ENCODE results near the gene MTFR1L.
A peak's percentile ranks its signal among the peaks of the same experiment; 100 is the strongest.

The MTFR1L gene

DNA sequence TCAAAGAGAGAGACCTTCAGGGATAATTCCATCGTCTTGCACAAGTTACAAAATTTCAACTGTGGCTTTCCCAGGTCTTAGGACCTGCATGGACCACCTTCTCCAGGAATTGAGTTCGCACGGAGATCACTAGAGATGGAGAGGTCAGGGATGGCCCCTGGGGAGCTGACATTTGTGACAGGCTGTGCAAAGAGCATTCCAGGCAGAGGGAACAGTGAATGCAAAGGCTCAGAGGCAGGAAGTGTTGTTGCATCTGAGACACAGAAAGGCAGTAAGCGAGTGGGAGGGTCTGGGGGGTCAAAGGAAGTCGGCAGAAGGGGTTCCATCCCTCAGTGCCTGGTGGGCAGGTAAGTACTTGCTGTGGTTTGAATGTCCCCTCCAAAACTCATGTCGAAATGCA lies 29.3 kb upstream of the MTFR1L start:
- DNase-seq (ENCODE audit: low read depth in 2 of 2), result no peak

DNA sequence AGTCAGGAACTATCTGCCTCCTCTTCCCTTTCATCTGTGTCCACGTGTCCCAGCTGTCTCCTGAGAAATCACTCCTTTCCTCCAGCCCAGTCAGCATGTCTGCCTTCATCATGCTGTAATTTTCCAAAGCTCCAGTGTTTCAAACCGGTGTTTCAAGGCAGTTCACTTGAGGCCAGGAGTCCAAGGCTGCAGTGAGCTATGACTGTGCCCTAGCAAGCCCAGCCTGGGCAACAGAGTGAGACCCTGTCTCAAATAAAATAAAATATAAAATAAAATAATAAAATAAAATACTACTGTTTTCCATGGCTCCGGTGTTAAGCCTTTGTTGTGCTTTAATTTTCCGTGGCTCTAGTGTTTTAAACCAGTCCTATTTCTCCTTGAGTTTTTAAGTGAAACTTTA lies 27.6 kb upstream of the MTFR1L start:
- DNase-seq (ENCODE audit: low read depth in 2 of 2), result no peak

DNA sequence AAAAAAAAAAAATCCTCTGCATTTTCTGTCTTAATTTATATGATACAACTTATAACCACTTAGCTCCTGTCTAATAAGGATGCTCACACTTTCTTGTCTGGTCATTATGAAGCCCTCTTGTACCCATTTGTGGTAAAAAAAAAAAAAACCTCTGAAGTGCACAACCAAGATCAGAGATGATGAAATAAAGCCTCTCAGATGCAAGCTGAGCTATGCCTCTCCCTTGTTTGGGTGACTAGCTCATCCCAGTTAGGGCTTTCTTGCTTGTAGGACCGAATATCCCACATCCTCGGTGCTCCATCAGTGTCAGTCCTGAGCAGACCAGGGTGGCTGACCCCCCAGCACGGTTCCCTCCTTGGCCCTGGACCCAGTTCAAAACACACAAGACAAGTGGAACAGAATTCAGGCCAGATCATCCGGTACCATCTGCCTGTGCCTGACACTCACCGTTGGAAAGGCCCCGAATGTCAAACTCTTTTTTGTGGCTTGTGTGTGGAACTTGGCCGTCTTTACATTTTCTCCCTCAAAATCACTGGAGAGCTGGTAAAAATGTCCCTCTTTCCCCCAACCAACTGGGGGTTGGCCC lies 26.1 kb upstream of the MTFR1L start:
- DNase-seq (ENCODE audit: low read depth in 2 of 2), result no peak

DNA sequence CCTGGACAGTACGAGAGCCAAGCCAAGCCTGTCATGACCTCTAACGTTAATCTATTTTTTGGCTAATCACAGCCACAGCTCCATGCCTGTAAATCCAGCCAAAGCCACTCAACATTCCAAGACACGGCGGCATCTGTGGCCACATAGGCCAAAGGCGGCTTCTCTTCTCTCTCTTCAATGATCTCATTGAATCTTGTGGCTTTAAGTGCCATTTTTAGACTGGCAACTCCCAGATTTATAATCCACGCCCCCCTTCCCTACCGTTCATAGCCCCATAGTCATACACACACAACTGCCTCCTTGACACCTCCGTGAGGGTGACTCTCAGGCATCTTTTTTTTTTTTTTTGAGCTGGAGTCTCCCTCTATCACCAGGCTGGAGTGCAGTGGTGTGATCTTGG lies 25.4 kb upstream of the MTFR1L start:
- no peak for DNase-seq (ENCODE audit: low read depth in 2 of 2)

DNA sequence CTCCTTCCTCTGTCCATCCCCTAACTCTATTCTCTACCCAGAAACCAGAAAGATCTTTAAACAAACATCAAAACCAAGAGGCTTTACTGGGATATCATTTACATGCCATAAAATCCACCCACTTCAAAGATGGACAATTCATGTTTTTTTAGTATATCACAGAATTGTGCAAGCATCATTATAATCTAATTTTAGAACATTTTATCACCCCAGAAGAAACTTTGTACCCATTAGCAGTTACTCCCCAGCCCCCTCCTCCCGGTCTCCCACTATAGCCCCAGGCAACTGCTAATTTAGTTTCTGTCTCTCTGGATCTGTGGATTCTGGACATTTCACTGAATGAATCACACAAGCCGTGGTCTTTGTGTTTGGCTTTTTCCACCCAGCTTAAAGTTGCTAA lies 24.5 kb upstream of the MTFR1L start:
- no peak for DNase-seq (ENCODE audit: low read depth in 2 of 2)

DNA sequence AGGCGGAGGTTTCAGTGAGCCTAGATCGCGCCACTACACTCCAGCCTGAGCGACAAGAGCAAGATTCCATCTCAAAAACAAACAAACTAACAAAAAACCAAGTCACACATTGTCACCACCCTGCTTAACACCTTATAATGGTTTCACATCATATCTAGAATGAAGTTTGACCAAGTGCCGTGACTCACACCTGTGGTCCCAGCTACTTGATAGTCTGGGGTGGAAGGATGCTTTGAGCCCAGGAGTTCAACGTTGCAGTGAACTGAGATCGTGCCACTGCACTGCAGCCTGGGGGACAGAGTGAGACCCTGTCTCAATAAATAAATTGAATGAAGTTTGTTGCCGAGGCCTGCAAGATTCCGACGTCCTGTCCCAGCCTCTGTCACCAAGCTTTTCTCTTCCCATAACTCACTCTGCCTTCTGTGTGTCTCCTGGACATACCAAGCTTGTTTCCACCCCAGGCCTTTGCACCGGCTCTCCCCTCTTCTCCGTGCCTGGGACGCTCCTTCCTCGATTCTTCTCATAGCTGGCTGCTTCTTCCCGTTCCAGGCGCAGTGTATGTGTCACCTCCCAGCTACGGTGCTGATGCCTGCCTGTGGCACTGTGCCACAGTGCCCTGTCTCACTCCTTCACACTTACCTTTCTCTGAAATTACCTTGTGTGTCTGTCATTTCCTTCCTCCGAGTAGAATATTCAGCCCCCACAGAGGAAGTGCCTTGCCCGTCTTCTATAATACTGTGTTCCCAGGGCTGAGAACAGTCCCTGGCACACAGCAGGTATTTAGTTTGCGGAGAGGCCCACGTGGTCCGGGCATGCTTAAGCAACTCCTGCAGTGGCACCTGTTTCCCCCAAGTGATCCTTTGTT lies 23.6 kb upstream of the MTFR1L start:
- no peak for DNase-seq (ENCODE audit: low read depth in 2 of 2)

DNA sequence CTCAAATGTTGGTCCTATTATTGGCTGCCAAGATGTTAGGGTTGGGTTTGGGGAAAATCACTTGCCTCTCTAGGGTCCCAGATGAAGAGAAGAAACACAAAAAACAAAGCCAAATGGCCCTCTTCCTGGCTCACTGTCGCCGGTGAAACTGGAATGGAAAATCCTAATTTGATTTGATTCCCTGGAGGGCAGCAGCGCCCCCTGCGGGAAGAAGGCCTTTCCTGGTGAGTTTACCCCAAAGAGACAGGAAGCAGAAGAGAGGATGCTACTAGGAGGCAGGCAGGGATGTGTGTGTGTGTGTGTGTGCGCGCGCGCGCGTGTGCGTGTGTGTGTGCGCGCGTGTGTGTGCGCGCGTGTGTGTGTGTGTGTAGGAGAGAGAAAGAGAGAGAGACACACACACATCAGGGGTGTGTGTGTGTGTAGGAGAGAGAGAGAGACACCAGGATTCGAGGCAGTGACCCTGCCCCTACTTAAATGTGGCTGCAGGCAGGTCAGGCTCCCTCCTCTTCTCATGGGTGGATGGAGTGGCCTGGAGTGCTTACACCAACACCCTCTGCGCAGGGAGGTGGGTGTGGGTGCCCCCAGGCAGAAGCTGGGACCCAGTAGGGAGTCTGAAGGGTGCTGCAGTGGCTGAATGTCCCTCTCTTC lies 22.8 kb upstream of the MTFR1L start:
- peak; percentile 60 to 64 for DNase-seq (ENCODE audit: low read depth in 2 of 2)

DNA sequence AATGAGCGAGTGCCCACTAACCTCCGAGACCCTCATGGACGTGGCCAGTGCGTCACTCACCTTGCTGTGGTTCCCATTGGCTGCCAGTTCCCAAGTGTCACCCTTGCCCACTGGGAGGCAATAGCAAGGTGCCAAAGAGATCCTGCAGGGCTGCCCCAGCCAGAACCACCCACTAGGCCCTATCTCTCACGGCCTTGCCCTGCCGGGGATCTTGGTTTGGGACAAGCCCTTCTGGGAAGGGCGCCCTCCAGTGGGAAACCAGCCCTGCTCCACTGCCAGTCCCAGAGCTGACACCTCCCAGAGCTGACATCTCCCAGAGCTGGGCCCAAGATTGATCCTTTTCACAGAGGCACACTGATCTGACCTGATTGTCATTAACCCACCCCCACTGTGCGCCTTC lies 21.8 kb upstream of the MTFR1L start:
- DNase-seq (ENCODE audit: low read depth in 2 of 2), result no peak

DNA sequence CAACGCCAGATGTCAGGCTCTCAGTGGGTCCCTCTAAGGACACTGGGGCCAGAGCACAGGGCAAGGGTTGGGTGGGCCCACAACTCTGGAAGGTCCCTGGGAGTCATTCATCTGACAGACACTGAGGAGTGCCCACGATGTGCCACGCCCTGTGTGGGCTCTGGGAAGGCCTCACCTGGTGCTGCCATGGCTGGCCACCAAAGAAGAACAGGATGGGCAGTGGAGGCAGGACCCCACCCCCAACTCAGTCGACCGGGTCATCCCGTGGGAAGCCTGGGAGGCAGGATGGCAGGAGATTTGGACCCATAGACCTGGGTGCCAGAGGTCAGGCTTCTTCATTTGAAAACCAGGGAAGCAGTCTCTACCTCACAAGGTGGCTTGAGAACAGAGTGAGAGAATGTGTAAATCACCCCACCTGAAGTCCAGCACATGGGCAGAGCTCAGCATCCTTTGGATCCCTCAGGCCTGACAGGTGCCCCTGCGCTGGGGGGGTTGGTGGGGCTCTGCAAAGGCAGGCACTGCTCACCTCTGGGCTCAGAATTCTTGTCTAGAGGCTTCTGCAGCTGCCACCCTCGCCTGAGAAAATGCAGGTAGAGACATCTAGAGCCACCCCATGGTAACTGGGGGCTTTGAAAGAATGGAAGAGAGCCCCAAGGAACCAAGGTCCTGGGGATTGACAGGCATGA lies 20.9 kb upstream of the MTFR1L start:
- DNase-seq (ENCODE audit: low read depth in 2 of 2), result no peak

DNA sequence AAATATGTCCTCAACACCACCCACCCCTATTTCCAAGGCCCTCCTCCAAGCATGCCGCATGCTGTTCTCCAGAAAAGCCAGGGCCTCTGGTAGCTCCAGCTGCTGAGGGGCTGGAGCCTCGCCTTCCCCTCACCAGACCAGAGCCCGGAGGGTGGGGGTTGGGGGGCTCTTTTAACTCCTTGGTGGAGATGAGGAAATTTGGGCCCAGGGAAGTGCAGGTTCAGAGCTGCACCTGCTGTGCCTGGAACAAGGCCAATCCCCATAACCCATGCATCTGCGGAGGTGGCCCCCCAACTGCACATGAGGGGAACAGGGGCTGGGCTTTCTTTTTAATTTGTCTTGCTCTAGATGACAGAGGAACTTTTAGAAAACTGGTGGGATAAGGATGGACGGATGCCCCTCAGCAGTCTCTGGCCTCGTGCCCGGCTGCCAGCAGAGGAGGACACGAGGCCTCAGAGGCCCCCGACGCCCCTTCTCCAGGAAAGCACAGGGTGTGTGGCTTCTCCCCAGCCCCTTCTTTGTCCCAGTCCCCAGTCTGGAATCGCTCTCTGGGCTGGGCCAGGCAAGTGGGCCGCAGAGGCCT lies 20.3 kb upstream of the MTFR1L start:
- no peak for DNase-seq (ENCODE audit: low read depth in 2 of 2)

DNA sequence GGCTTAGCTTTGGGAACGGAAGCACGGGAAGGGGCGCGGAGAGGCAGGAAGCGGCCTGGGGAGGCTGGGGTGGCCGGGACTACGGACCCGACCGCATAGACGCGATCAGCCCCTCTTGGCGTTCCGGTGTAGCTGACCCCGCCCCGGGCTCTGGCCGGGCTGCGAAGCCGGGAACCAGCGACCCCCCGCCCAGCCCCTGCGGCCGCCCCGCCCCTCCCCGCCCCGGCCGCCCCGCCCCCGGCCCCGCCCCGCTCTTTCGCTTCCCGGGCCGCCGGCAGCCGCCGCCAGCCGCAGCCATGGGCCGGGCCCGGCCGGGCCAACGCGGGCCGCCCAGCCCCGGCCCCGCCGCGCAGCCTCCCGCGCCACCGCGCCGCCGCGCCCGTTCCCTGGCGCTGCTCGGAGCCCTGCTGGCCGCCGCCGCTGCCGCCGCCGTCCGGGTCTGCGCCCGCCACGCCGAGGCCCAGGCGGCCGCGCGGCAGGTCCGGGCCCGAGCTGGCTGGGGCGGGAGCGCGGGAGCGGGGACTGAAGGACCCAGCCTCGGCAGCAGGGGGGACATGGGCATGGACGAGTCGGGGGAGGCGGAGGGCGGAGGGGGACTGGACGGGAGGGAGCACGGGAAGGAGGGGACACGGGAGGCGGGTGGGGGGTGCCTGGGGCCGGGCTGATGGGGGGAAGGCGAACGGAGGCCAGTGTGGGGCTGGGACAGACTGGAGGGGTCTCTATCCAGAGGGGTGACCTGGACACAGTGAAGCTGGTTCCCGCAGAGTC lies 19.6 kb upstream of the MTFR1L start, which contains the start of gene SELENON:
TSS of gene SELENON (plus strand) at position 259 of the 768 bp plus-strand sequence. CDS start at position 297, 38 bp downstream.
- no peak for DNase-seq (ENCODE audit: low read depth in 2 of 2)

DNA sequence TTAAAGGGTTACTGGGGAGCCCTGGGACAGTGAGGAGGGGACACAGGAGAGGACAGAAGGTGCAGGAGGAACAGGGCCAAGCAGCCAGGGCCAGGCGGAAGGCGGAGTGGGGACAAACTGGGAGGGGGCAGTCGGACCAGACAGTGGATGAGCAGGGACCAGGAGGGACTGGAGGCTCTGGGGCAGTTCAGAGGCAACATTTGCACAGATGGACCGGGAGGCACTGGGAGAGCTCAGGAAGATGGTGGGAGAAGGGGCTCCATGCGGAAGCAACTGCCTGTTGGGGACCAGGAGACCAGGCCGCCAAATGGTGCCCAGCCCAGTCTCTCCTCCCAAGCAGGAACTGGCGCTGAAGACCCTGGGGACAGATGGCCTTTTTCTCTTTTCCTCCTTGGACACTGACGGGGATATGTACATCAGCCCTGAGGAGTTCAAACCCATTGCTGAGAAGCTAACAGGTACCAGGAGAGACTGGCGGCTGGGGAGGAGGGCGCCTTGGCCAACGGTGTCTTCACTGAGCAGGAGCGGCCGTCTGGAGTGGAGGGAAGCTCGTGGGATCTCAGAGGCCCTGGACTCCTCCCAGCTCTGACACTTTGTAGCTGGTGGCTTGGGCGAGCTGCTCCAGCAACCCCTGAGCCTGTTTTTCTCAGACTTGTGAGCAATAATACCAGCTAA lies 18.9 kb upstream of the MTFR1L start:
- no peak for DNase-seq (ENCODE audit: low read depth in 2 of 2)

DNA sequence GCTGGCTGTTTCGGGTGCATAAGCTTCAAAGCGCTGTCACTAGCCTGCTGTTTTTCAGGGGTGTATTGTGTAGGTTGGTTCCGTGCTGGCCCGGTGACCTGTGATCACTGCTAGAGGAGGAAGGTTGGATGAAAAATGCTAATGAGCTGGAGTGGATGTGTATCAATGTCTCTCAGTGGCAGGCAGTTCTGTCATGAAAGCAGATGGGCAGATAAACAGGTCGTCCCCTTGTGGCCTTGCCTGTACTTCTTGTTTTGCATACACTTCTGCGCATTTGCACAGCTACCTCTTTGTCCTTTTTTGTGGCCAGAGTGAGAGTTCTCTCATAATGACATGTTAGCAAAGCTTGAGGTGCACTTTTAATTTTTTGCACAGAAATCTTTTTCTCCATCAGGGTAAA lies 16.8 kb upstream of the MTFR1L start:
- DNase-seq (ENCODE audit: low read depth in 2 of 2), result no peak

DNA sequence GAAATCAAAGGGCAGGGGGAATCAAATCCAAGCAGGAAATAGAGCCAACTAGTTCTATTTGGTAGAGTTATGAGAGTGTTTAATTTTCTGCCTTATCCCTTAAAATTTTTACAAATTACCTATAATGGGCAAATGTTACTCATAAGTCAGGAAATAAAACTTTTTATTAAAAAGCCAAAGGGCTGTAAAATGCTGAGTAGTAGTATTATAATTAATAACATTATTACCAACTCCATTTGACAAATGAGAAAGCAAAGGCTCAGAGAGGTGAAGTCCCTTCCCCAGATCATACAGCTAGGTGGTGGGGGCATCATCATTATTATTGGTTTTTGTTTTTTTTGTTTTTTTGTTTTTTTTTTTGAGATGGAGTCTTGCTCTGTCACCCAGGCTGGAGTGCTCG lies 16.4 kb upstream of the MTFR1L start:
- DNase-seq (ENCODE audit: low read depth in 2 of 2), result no peak

DNA sequence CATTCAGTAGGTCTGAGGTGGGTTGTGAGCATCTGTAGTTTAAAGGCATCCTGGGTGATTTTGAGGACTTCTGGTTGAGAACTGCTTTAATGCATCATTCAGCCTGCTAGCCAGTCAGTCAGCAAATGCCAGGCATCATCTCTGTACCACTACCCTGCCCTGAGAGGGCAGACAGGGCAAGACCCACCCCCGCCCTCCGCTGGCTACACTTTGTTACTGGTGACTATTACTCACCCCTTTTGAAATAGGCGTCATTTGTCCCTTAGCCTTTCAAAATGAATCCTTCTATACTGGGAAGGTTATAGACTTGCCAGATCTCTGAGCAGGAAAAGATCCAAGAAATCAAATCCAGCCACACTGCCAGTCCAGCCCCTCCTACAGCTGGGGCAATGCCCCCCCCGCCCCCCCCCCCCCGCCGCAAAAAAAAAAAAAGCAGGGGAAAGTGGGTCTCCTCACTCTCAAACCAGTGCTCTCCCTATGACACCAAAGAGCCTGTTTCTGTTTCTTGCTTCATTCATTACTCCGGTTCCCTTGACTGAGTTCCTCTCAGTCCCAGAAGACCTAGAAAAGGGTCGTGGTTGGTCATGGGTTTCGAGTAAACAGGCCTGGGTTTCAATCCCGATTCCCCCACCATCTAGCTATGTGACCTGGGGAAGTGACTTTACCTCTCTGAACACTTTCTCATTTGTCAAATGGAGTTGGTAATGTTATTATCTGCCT lies 15.3 kb upstream of the MTFR1L start:
- no peak for DNase-seq (ENCODE audit: low read depth in 2 of 2)

DNA sequence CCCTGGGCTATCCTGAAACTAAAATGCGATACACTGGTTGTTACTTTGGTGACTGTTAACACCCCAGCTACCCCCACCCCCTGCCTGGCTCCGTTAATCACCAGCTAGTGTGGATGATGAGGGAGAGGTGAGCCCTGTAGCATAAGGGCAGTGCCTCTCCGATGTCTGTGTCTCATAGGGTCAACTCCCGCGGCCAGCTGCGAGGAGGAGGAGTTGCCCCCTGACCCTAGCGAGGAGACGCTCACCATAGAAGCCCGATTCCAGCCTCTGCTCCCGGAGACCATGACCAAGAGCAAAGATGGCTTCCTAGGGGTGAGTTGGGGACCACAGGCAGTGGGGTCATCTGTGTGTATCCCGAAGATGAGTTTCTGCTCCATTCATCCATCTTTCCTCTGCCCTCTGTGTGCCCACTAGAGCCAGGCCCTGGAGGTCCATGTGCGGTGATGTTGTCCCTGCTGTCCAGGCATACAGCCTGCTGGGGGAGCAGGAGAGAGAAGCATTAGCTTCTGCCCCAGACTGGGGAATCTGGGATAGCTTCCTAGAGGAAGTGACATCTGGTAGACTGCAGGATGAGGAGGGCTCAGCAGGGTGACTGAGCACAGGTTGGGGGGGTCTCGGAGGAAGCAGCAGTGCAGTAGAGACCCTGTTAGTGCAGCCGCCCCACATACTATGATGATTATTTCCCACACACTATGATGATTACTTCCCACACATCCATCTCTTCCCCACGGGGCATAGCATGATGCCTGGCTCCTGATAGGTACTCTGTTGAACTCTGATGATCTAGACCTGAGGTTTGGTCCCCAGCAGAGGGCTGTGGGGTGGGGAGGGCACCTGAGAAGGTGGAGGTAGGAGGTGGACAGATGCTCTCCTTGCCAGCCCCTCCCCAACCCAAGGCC lies 14.5 kb upstream of the MTFR1L start:
- no peak for DNase-seq (ENCODE audit: low read depth in 2 of 2)

DNA sequence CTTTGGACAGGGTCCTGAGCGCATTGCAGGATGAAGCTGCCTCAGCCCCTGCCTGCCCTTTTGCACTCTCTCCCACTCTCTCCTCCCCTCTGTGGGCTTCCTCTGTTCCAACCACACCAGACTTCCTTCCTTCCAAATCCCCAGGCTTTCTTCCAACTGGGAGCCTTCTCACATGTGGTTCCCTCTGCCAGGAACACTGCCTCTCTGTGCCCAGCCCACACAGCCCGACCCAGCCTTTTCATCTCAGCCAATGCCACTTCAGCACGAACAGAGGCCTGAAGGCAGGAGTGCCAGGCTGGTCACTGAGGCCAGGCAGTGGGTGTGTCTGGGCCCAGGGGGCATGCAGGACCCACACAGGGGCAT lies 13.9 kb upstream of the MTFR1L start:
- DNase-seq (ENCODE audit: low read depth in 2 of 2), result no peak

DNA sequence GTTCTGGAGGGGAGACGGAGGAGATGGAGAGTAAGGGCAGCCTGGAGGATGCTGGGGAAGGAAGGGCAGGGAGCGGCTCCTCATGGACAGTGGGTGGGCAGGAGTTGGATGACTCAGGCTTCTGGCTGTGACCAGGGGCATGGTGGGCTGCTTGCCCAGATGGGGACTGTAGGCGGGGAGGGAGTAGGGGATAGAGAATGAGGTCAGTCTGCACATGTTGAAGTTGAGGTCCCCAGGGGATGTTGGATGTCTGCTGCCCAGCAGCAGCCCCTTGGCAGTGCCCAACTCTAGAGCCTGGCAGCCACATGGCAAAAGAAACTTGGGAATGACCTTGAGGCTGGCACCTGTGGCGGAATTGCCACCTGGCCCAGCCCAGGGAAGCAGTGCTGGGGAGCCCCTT lies 13.3 kb upstream of the MTFR1L start:
- DNase-seq (ENCODE audit: low read depth in 2 of 2), result no peak

All from activated CD8-positive, alpha-beta memory T cell treated with anti-CD3 and anti-CD28 coated beads for 4 hours (primary cell).